Coronary artery (tissue), 2 donors: ENCODE data around the gene C1D.

ENCODE experiments used
- DNase-seq: peaks from one replicate; pipeline ENCODE4 v3.0.0-alpha.2; 2017; ENCODE audit warnings: low spot score
- H3K27ac ChIP-seq, 2 donors: fragments of 200-600 bp; sonication (generic); one replicate each; pipeline ENCODE4 v1.5.1; 2016 to 2019
- H3K4me3 ChIP-seq: fragments of 200-600 bp; sonication (generic); 2 replicates; pipeline ENCODE4 v1.5.1; 2016; ENCODE audit warnings: mild to moderate bottlenecking, moderate library complexity
- CTCF ChIP-seq: fragments of 200-600 bp; sonication (generic); IDR thresholded peaks from one replicate; pipeline ENCODE4 v1.5.1; 2019; ENCODE audit warnings: antibody characterized with exemption

C1D gene

GRCh38 chr2:68062680-68063387 lies at the start of gene C1D:
TSS of gene C1D (minus strand) at chr2:68063004. CDS start at chr2:68047310, 15,694 bp downstream.
- peak within 1 kb of the TSS; percentile 76 to 81 for H3K27ac ChIP-seq
- TF ChIP-seq CTCF, result no peak
- peak within 1 kb of the TSS; percentile 77 for H3K4me3 ChIP-seq
- peak; percentile 95 for DNase-seq

- TF ChIP-seq CTCF, result no peak
- no peak overlapping the region for H3K27ac ChIP-seq
- H3K4me3 ChIP-seq, result no peak overlapping the region
- DNase-seq, result no peak
Measured at GRCh38 chr2:68110102-68110501, 47.3 kb upstream of the C1D start.

- DNase-seq, result no peak
- no peak for TF ChIP-seq CTCF
- no peak overlapping the region for H3K4me3 ChIP-seq
- no peak overlapping the region for H3K27ac ChIP-seq
Measured at GRCh38 chr2:68108120-68108519, 45.3 kb upstream of the C1D start.

- Histone ChIP-seq H3K4me3 (no peak overlapping the region), H3K27ac (no peak overlapping the region)
- no peak for TF ChIP-seq CTCF
- DNase-seq, result no peak
Measured at GRCh38 chr2:68107475-68107874, 44.7 kb upstream of the C1D start.

GRCh38 chr2:68104111-68104835 lies 41.5 kb upstream of the C1D start:
- Histone ChIP-seq H3K27ac (no peak overlapping the region), H3K4me3 (no peak overlapping the region)
- no peak for TF ChIP-seq CTCF
- DNase-seq, result no peak

- no peak for TF ChIP-seq CTCF
- DNase-seq, result no peak
- Histone ChIP-seq H3K27ac (no peak overlapping the region), H3K4me3 (no peak overlapping the region)
Measured at GRCh38 chr2:68103709-68104055, 40.9 kb upstream of the C1D start.
